ENCODE data around the gene PDLIM1. TPM values are rescaled to one million over a fixed set of nuclear protein-coding genes. Genes with fewer than 3 reads are reported as not detected.

Gene PDLIM1
- total and polyA plus RNA-seq, 2 of the 8 experiments (the other 6 are each of a cell fraction or from before 2014, with no cell fraction given) = 169 to 245 TPM

DNA sequence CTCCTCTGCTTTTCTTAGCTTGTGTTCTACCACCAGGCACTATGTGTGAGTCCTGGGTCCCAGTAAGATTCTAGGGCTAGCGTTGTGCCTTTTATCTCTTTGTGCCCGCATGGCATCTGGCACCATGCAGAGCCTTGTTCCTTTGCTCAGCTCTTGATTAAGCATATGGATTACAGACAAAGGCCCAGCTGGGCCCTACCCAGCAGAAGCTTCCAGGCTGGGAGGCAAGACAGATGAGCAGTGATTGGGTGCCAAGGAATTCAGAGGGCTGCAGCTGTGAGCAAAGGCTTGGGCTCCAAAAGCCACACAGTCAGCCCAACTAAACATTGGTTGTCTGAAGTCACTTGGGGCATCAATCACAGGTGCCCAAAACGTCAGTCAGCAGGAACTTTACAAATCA, 94.8 kb downstream of the PDLIM1 start:
- H4K8ac ChIP-seq (ENCODE audit: extremely low read depth, insufficient read depth, low read length) = no peak overlapping the region
- H2BK20ac ChIP-seq (ENCODE audit: low read length) = 0 out of 2 replicates have a peak overlapping the region, but pooled peaks have one; percentile 35
- no peaks in the 10 kb centered on the region for H3K23me2 ChIP-seq (ENCODE audit: low read depth, low read length)
- CTCF ChIA-PET (ENCODE audit: partially characterized antibody) = interaction anchor here (0.6 to 1.3 kb wide), 6 partner anchors 12 to 565 kb away, joined by 3 to 5 read pairs (median 3); no protein-coding TSS in a partner anchor
- no peaks in the 10 kb centered on the region for H3K79me1 ChIP-seq (ENCODE audit: low read depth, low read length)
- WGBS, 2 experiments (ENCODE audit: extremely low coverage in 1 of 2, insufficient coverage in 1 of 2, insufficient read length in 1 of 2, insufficient replicate concordance in 2 of 2, low coverage in 1 of 2, low lambda C conversion rate in 2 of 2, missing lambda C conversion rate in 1 of 2) = 30% methylated on average over 3 of the region's 3 CpGs; no CpG with 5 or more reads in 1 of the 2 experiments
- H2BK12ac ChIP-seq (ENCODE audit: low read depth, low read length) = no peak overlapping the region
- H3K18ac ChIP-seq (ENCODE audit: extremely low read depth, low read length) = no peak overlapping the region
- no peaks in the 10 kb centered on the region for H3K9me3 ChIP-seq (ENCODE audit: insufficient read depth in 2 of 2, low read depth in 1 of 2, low read length in 1 of 2)
- FAIRE-seq (peak; percentile 86), DNase-seq (ENCODE audit: low read depth in 1 of 2, low spot score in 2 of 2) (no peak)
- no peak overlapping the region for H3K9ac ChIP-seq (replicated peaks in 1 of 4; ENCODE audit: extremely low read depth in 1 of 4, low read depth in 3 of 4, low read length in 3 of 4)
- H4K5ac ChIP-seq (ENCODE audit: insufficient read length, low read depth, low read length) = no peak overlapping the region
- no peak overlapping the region for H2AFZ ChIP-seq (ENCODE audit: low read length)
- no peak overlapping the region for H2BK15ac ChIP-seq (ENCODE audit: low read length)
- POLR2A ChIA-PET (ENCODE audit: partially characterized antibody) = interaction anchor here (1.4 to 1.6 kb wide), 2 partner anchors 33 to 35 kb away, joined by 8 to 10 read pairs; no protein-coding TSS in a partner anchor
- peak overlapping the region; percentile 11 for H4K91ac ChIP-seq (replicated peaks; ENCODE audit: insufficient read length, low read length)
- no peaks in the 10 kb centered on the region; a peak in 1 of 7 replicates for H3K27me3 ChIP-seq (replicated peaks in 1 of 4; ENCODE audit: control insufficient read depth in 3 of 4, extremely low read depth in 1 of 4, insufficient read depth in 3 of 4, low read length in 3 of 4)
- no peak overlapping the region for H3K23ac ChIP-seq (ENCODE audit: insufficient read length)
- peak overlapping the region; percentile 64 for H3K4ac ChIP-seq (replicated peaks; ENCODE audit: insufficient read length, low read depth, low read length)
- H3K4me1 ChIP-seq (replicated peaks in 1 of 4; ENCODE audit: control insufficient read depth in 3 of 4, insufficient read depth in 4 of 4, low read length in 3 of 4) = peaks cover 2 to 9% (median 6%) of the 10 kb centered on the region in 4 experiments; a peak in 4 of 7 replicates
- no peak overlapping the region; the same call in 1 of the 2 replicates for H2BK5ac ChIP-seq (ENCODE audit: low read depth, low read length)
- H4K20me1 ChIP-seq (replicated peaks in 1 of 2; ENCODE audit: control insufficient read depth in 1 of 2, insufficient read depth in 2 of 2, low read length in 2 of 2) = no peaks in the 10 kb centered on the region
- H2BK120ac ChIP-seq (replicated peaks; ENCODE audit: low read depth, low read length) = peak overlapping the region; percentile 44
- no peak overlapping the region for H3K27ac ChIP-seq (ENCODE audit: low read depth, low read length)
- no peaks in the 10 kb centered on the region for H3K36me3 ChIP-seq (ENCODE audit: control insufficient read depth in 2 of 4, insufficient read depth in 4 of 4, low read length in 3 of 4)
- H3K14ac ChIP-seq (ENCODE audit: insufficient read length) = no peak overlapping the region
- H3K4me3 ChIP-seq (ENCODE audit: extremely low read depth in 1 of 4, insufficient read depth in 2 of 4, low read depth in 3 of 4, low read length in 4 of 4) = no peak overlapping the region
- no peak overlapping the region for H2AK5ac ChIP-seq (ENCODE audit: low read depth, low read length)
- H3K4me2 ChIP-seq (ENCODE audit: insufficient read depth in 1 of 2, low read depth in 2 of 2, low read length in 2 of 2) = peak overlapping the region in 1 of 2 experiments; percentile 18; a peak in 1 of 4 replicates
- H3K56ac ChIP-seq (replicated peaks; ENCODE audit: insufficient read length, low read depth, low read length) = no peak overlapping the region
- H3K79me2 ChIP-seq (ENCODE audit: control insufficient read depth in 1 of 2, insufficient read depth in 2 of 2, low read length in 2 of 2) = no peaks in the 10 kb centered on the region
- TF ChIP-seq SP4 (IDR thresholded peaks at IDR 0.05; ENCODE audit: low read length) (no peak), HDAC2 (IDR thresholded peaks at IDR 0.05; ENCODE audit: borderline replicate concordance in 1 of 2, low read depth in 2 of 2, low read length in 2 of 2) (peak in 1 of 2 experiments; percentile 84; a peak in 1 of 4 replicates), TCF12 (IDR thresholded peaks at IDR 0.05; ENCODE audit: low read depth, low read length) (peak; percentile 84), TEAD4 (IDR thresholded peaks at IDR 0.05; ENCODE audit: low read depth, low read length) (peak; percentile 61), RAD21 (IDR thresholded peaks at IDR 0.05 in 1 of 2, conservative IDR thresholded peaks at IDR 0.05 in 1 of 2; ENCODE audit: low read depth in 2 of 2, low read length in 2 of 2) (0 out of 4 replicates have a peak, but pooled peaks of 1 of the 2 experiments have one; percentile 9), YY1 (IDR thresholded peaks at IDR 0.05; ENCODE audit: low read depth, low read length) (0 out of 2 replicates have a peak, but pooled peaks have one; percentile 33)
- TF ChIP-seq, protein P1, sequence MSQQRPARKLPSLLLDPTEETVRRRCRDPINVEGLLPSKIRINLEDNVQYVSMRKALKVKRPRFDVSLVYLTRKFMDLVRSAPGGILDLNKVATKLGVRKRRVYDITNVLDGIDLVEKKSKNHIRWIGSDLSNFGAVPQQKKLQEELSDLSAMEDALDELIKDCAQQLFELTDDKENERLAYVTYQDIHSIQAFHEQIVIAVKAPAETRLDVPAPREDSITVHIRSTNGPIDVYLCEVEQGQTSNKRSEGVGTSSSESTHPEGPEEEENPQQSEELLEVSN (IDR thresholded peaks at IDR 0.05) = peak; percentile 58; the same call in 1 of the 2 replicates
- TF ChIP-seq, protein P2, sequence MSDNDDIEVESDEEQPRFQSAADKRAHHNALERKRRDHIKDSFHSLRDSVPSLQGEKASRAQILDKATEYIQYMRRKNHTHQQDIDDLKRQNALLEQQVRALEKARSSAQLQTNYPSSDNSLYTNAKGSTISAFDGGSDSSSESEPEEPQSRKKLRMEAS (IDR thresholded peaks at IDR 0.05) = peak; percentile 70
- TF ChIP-seq, protein P3, sequence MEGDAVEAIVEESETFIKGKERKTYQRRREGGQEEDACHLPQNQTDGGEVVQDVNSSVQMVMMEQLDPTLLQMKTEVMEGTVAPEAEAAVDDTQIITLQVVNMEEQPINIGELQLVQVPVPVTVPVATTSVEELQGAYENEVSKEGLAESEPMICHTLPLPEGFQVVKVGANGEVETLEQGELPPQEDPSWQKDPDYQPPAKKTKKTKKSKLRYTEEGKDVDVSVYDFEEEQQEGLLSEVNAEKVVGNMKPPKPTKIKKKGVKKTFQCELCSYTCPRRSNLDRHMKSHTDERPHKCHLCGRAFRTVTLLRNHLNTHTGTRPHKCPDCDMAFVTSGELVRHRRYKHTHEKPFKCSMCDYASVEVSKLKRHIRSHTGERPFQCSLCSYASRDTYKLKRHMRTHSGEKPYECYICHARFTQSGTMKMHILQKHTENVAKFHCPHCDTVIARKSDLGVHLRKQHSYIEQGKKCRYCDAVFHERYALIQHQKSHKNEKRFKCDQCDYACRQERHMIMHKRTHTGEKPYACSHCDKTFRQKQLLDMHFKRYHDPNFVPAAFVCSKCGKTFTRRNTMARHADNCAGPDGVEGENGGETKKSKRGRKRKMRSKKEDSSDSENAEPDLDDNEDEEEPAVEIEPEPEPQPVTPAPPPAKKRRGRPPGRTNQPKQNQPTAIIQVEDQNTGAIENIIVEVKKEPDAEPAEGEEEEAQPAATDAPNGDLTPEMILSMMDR (IDR thresholded peaks at IDR 0.05; ENCODE audit: control extremely low read depth in 1 of 3, insufficient read depth in 1 of 3, low read depth in 1 of 3, low read length in 3 of 3) = no peak

Measured in H1 (cell line).